GM21360 (cell line): ENCODE data around the gene THOC7.

Experiments
- ATAC-seq: cut with Tn5 transposase; IDR thresholded peaks from one replicate; pipeline ENCODE4 v1.9.1; 2021; ENCODE audit warnings: mild to moderate bottlenecking, moderate library complexity; ENCODE audit not compliant: unreplicated experiment

THOC7 gene

DNA sequence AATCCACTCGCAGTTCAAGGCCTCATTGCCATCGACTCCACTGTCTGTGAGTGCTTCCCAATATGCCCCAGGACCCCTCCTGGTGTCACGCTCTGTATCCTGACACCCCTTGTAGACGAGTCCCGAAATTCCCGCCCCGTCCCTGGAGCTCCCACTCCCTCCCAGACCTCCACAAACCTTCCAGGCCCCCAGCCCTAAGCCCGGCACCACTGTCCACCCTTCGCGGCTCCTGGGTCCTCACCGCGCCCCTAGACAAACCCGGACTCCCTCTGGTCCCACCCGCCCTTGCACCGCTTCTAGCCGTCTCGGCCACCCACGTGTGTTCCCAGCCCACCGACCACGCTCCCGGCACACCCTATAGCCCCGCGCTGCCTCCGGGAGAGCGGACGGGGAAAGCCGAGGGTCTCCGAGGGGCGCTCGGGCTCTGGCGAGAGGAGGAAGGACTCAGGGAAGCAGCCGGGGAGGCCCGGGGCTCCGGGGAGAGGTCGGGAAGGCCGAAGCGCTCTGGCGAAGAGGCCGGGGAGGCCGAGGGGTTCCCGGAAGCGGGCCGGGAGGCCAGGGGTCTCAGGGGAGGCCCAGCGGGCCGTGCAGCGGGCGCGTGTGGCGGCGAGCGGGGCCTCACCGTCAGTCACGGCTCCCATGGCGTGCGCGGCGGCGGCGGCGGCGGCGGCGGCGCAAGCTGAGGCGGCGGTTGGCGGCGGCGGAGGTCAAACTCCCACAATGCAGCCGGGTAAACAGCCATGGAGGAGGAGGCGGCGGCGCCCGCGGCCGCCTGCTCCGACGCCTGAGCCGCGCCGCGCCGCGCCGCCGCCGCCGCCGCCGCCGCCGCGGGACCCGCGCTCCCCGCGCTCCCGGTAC lies at the start of gene THOC7, which contains the start of gene ATXN7:
Gene THOC7, minus strand, starts transcription at position 656 of the 858 bp plus-strand sequence. Its CDS starts 15 bp downstream, at position 641.
Gene ATXN7, plus strand, starts transcription at position 718 of the 858 bp plus-strand sequence. CDS start 48,732 bp downstream, outside the sequence.
- ATAC-seq = peak; percentile 65

DNA sequence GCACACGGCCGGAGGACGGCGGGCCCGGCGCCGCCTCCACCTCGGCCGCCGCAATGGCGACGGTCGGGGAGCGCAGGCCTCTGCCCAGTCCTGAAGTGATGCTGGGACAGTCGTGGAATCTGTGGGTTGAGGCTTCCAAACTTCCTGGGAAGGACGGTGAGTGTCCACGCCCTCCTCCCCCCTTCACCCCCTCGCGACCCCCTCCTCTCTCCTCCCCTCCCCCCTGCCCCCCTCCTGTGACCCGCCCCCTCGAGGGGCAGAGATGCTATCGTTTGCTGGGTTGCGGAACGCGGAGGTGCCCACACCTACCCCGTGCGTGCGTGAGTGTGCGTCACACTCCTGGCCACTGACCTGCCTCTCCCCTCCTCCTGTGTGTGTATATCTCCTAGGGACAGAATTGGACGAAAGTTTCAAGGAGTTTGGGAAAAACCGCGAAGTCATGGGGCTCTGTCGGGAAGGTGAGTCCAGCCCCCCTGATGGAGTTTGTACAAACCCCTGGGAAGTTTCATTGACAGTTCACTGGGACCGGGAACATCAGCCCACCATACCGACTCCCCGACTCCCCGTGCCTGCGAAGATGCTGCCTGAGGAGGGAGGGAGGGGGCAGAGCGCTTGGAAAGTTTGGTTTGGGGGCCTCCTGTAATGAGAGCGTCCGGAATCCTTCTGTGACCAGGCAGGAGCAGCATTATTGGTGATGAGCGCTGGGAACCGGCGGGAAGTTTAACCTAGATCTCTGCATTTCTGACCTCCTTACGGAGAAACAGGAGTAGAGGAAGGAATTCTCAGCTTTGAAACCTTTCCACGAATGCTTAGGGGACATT lies 49.4 kb upstream of the THOC7 start:
- peak; percentile 20 for ATAC-seq

DNA sequence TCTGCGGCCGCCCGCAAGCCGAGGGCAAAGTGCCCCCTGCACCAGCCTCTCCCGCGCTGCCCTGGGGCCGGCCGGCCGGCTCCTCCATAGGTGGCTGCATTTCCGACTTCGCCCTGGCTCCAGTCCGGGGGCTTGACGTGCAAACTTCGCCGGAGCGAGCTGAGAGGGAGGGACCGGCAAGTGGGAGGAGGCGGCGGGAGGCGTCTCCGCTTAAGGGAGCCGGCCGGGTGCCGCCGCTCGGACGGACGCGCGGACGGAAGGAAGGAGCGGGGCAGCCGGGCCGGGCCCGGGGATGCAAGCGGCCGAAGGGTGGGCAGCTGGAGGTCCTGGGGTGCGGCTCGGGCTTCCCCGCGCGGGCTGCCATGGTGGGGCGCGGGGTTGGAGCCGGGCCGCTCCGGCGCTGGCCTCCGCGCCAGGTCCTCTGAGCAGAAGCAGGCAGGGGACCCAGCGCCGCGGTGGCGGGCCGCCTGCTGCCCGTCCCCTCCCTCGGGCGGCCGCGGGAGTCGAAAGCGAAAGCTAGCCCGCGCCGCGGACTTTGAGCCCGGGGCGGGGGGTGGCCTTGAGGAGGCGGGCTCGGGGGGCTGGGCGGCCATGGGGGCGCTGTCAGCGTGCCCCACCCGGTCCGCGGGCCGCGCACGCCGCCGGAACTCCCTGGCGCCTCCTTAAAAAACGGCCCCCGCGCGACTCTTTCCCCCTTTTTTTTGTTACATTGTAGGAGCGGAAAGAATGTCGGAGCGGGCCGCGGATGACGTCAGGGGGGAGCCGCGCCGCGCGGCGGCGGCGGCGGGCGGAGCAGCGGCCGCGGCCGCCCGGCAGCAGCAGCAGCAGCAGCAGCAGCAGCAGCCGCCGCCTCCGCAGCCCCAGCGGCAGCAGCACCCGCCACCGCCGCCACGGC lies 48.5 kb upstream of the THOC7 start, which contains the start of gene SCAANT1:
Gene SCAANT1, minus strand, starts transcription at position 511 of the 895 bp plus-strand sequence.
- peak; percentile 70 for ATAC-seq

DNA sequence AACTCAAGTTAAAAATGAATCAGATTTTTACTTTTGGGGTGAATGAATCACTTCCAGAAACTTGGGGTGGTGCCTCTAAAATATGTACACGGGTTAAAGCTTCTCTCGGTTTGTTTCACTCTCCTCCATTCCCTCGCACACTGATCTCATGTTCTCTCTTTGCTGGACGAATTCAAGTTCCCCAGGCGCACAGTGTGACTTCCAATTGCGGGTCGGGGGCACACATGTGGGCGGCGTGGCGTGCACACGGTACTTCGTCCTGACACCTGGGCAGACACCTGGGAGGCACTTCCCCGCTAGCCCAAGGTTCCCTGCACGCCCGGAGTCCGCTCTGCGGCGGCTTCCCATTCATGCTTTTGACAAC lies 47.9 kb upstream of the THOC7 start:
- peak; percentile 27 for ATAC-seq

DNA sequence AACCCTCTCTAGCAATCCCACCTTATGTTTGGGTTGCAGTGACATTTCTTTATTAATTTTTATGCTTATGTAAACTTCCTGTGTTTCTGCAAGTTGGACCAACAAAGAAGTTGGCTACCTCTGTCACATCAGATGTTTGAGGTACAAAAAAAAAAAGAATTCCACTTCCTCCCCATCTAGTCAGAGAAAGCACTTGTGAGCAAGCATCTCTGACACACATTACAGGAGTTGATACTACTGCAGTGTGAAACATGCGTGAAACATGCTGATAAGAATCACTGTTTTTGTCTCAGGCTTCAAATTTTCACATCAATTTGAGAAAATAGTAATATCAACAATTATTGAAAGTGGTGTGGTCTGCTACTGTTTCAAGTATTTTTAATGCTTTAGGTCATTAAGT lies 47.3 kb upstream of the THOC7 start:
- ATAC-seq = no peak

DNA sequence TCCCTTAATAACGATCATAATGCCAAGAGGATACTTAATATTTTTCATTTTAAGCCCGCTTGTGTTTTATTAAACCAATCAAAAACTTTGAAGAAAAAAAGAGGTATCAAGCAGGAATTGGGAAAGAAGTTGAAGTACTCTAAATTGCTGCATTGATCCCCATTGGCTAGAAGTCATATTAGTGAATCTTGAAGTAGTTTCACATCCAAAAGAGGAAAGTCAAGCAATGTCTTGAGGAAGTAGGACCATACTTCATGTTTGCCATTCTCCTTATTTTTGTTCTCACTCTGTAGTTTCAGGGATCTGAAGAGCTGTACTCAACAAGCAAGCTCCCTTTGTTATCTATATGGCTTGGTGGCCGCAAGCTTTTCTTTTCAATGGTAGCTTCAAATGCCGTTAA lies 46.4 kb upstream of the THOC7 start:
- ATAC-seq = no peak

DNA sequence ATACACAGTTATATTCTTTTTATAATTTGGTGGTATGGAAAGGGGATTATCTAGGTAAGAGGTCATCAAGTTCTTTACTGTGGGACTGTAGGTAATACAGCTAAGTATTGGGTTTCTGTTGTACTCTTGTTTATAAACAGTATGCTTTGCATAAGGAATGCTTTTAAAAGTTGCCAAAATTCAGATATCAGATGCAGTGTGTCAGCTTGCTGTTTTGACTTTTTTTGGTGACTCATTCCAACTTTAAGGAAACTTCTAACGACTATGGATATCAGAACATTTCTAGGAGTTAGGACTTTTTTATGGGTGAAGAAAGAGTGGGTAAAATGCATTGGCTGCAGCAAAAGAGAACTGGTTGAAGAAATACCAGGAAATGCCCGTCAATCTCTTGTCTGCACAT lies 45.8 kb upstream of the THOC7 start:
- ATAC-seq = no peak

DNA sequence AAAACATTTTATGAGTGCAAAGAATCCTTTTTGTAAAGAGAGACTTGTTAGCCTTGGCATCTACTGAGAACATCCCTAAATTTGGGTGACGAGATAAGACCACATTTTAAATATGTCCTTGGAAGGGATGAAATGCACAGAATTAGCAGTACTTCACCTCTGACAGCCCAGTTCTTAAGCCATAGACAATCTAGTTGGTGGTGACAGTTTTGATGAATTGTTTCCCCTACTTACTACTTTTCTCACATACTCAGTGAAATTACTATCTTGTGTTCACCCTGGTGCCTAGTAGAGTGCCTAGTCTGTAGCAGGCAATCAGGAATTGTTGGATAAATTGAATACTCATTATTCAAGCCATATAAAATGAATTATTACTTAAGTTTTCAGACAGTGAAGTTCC lies 45.2 kb upstream of the THOC7 start:
- no peak for ATAC-seq

DNA sequence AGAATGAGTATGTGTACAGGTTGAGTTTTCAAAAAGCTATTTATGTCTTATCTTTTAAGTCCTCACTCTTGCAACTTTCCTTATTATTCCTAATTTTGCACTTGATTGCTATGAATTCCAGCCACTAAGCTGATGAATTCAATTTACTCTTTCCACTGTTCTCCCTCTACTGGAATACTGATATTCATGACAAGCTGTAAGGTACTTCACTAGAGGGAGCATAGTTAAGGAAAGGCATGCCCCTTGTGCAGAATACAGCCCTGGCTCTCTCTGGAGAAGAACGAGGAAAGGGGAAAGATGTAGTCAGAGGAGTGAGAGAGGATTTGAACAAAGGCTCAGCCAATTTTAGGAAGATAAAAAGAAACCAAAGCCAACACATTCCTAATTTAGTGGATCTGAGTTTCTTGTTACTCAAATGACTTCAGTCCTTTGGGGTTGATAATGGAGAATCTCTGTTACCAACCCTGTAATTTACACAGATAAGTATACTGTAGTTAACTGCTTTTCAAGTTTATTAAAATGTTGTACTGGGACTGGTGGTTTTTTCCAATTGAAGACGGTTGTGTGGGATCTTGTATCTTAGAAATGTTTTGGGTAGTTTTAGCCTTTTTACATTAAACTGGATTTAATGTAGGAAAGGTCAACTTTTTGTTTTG lies 44.6 kb upstream of the THOC7 start:
- ATAC-seq = no peak

DNA sequence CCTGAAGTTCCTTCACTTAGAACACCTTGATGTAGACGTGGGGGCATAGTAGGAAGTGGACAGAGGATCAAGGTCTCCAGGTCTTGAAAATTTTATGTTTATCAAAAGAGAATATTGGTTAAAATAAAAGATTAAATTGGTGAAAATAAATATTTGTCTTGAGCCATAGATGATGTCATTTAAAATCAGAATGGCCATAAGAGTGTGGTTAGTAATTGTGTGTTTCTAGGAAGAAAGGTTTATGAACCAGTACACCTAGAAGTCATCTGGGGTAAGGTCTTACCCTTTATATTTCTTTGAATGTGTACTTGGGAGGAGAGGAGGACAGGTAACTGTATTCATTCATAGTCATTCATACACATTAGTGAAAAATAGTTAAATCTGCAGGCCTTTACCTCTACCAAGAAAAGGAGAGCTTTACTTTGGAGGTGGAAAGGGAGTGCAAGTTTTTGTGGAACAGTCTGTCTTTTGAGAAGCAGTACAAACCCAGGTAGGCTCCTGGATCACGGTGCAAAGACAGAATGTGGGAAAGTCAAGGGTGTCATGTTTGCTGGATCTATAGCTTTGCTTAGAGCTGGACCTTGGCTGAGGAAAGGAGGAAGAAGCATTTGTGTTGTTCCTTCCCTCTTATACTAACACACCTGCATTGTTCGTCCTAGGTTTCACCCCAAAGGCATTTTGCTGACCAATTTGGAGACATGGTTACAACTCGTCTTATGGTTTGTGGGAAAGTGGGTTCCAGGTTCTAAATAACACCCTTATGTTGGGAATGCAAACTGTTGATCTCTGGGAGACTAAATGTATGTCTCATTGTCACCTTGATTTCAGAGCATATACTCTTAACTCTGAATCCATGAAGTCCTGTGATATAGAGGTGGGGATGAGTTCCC lies 42.4 kb upstream of the THOC7 start:
- ATAC-seq = no peak

DNA sequence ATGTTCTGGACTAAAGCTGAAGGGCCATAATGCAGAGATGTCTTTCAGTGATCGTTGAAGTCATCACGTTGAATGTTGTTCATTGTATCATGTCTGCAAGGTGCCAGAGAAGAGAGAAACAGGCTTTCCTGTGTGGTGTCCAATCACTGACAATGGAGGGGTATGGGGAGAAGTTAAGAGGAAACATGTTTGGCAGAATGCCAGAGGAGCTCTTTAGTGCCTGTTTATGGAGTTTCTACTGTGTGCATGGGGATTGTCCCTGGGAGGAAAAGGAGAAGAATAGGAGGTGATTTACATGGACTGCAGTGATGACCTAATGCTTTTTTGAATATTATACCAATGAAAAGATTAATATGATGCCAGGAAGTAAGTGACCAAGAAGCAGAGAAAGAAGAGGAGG lies 36.9 kb upstream of the THOC7 start:
- no peak for ATAC-seq

DNA sequence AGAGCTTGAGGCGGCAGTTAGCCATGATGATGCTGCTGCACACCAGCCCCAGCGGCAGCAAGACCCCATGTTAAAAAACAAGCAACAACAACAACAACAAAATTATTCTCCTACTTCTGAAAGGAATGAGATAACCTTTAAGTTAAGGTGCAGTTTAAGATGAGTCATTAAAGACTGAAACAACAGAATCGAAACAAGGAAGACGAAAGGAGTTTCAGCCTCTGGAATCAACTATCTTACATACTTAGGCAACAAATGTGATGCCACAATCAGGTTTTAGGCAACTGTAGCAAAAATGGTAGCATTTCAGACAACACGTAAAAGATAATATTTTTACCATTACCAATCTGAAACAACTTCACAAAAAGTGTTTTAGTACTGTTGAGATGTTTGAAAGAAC lies 36.4 kb upstream of the THOC7 start:
- no peak for ATAC-seq

DNA sequence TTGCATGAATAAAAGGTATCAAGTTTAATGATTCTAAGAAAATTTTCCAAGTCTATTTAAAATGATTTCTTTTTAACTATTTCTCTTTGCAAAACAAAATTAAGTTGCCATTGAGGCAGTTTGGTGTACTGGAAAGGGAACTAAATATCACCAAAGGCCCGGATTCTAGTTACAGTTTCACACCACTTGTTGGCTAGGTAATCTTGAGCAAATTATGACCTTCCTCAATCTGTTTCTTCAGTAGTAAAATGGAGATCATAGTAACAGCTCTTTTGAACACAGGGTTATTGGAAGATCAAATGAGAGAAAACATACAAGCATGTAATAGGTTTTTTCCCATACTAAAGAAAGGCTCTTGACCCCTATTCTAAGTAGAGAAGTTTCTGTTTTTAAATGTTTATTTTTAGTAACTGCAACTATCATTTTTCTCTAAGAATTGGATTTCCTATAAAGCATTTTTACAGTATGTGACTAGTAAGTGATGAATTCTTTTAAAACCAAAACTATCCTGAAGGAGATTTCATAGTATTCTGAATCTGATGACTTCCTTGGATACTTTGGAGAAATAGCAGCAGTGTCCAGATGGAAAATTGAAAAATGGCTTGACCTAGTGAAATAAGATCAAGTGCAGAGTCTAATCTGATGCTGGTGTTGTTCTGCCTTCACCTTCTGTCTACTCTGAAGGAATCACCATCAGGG lies 32.9 kb upstream of the THOC7 start:
- peak; percentile 76 for ATAC-seq

DNA sequence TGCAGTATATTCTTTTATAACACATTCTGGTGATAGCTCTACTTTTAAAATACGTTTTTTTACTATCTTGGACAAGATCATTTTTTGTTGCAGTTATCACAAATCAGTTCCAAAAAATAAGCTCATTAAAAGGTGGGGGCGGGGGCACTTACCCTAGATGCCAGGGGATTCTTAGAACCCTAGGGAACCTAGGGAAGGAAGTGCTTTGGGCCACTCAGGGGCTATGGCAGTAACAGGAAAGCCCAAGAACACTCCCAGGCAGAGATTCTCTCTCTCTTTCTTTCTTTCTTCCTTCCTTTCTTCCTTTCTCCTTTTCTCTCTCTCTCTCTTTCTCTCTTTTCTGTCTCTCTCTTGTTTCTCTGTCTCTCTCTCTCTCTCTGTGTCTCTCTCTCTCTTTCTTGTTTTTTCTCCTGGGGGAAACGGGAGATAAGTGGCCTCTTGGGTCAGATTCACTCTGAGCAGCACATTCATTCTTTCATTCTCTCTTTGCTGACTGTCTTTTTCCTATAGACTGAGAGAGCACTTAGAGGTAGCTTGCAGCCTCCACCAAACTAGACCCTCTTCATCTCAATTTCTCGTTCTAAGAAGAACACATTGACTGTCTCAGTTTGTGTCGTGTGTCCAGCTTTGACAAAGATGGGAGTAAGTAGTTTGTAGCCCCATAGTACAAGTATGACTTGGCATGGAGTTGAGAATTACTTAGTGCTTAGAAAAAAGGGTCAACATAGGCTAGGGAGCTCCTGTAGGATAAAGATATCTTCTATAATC lies 32.0 kb upstream of the THOC7 start:
- no peak for ATAC-seq

DNA sequence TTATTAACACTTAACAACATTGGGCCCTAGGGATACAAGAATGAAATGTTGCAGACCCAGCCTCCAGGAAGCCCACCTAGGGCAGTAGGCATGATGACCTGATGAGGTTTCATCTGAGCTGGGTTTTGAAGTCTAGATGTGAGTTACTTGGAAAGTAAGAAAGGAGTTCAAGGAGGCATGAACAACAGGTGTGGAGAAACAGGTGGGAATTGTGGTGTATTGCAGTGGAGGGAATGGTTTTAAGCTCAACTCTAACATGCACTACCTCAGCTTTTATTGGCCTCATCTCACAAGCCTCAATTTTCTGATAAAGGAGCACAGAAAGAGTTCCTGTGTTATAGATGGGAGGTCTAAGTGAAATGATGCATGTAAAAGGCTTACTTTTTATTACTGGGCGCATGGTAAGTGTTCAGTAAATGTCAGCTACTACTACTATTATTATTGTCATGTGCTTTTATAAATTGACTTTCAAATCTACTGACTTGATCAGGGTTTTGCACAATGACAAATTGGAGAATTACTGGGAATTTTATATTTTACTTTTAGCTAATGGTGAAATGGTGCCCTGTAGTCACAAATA lies 29.3 kb upstream of the THOC7 start:
- no peak for ATAC-seq

DNA sequence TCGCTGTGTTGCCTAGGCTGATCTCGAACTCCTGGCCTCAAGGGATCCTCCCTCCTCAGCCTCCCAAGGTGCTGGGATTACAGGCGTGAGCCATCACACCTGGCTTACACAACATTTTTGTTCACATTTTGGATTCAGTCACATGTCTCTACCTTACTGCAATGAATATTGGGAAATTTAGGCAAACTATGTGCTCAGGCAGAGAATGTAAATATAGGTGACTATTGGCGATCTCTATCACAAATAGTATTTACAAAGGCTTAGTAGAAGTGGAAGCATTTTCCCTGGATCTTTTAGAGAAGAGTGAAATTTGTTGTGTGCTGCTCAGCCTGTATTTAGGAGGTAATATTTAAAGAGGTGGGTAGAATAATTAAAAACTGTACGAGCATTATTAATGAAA lies 27.9 kb upstream of the THOC7 start:
- no peak for ATAC-seq

DNA sequence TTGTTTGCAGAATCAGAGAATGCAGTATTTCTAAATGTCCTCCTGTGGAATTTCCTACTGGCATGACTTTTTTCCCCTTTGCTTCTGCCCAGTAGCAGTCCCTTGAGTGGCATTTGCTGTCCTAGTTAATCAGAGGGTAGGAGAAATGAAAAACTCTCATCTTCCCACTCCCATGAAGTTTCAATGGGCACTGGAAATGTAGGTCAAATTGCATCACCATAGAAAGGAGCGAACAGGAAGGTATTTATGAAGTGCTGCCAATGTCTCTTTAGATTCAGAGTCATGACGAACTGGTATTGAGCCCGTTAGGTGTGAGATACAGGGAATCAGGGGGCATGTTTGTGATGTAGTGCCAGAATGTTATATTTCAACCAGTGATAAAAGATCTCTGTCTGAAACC lies 23.3 kb upstream of the THOC7 start:
- no peak for ATAC-seq

DNA sequence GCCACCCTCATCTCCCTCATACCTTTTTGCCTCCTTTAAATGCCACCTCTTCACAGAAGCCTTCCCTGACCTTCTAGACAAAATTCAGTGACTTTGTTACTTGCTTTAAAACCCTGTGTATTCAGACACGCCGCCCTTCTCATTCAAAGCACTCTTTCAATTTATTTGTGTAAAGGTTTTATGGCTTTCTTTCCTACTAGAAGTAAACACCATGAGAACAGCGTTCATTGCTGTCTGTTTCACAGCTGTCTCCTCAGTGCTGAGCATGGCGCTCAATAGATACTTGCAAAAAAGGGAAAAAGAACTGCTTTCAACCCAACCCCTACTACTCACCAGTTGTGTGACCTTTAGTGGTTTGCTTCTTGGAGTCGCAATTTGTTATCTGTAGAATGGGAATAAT lies 17.0 kb upstream of the THOC7 start:
- no peak for ATAC-seq
